Ramos (cell line): Measurements from ENCODE around the gene RPS6KA2.
"Not testable (repeated sequence)": the region's sequence is repeated elsewhere in the genome, so short reads cannot be mapped to it uniquely, and the experiment has no call there.

Experiments
- in situ Hi-C: fragments of 300-500 bp; cut with MboI; formaldehyde crosslinking; loops from one replicate; pipeline ENCODE4 v1.14.3; 2022; ENCODE audit warnings: low sequenced_read_pairs; ENCODE audit not compliant: unreplicated experiment

The RPS6KA2 gene

DNA sequence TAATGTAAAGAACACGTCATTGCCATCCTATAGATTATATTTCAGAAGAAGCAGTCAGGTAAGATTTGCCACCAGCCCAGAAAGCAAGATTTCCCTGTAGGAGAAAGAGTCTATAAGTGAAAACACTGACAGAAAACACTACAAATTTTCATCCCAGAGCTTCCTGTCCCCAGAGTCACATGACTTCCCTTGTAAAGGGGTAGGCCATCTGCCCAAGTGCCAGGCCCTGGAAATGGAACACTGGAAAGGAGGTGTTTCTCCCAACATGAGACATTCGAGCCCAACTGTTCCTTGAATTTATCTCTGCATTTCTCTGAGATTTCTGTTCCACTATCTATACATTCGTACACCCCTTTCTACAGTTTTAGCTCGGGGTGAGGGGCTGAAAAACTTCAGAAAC, 87.5 kb downstream of the RPS6KA2 start:
- in situ Hi-C loops, result no loop called here

DNA sequence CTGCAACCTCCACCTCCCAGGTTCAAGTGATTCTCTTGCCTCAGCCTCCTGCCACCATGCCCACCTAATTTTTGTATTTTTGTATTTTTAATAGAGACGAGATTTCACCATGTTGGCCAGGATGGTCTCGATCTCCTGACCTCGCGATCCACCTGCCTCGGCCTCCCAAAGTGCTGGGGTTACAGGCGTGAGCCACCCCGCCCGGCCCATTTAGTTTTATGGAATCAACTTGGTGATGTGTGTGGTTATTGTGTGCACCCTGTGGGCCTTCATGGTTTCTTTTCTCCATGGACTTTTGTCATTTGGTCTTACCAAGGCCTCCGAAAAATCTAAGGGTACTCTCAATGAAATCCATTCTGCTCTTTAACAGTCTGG, 88.1 kb downstream of the RPS6KA2 start:
- in situ Hi-C loops, result not testable (repeated sequence)

DNA sequence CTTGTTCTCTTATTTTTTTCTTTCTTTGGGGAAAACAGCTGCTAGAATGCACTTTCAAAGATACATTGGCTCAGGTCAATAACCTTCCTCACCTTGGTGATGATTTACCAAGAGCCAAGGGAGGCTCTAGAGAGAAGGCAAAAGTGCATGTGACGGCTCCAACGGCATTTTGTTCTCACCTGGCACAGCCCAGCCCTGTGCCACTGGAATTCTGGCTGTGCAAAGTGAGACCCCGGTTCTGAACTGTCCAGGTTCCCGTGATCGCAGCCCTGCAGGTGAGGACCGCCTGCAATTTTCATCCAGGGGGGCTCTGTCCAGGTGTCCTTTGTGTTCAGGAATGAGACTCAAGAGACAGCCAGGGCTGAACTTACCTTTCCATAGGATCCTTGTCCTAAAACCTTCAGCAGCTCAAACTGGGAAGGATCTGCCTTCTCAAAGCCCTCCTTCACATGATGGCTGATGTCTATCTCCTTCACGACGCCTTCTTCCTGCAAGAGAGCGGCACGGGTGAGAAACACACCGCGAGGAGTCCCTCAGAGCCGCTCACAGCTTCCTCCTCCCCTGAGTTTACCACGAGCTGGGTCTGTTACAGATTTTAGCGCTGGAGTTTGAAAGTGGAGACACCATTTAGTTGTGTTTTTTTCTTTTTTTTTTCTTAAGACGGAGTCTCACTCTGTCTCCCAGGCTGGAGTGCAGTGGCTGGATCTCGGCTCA, 88.6 kb downstream of the RPS6KA2 start:
- in situ Hi-C loops, result no loop called here

DNA sequence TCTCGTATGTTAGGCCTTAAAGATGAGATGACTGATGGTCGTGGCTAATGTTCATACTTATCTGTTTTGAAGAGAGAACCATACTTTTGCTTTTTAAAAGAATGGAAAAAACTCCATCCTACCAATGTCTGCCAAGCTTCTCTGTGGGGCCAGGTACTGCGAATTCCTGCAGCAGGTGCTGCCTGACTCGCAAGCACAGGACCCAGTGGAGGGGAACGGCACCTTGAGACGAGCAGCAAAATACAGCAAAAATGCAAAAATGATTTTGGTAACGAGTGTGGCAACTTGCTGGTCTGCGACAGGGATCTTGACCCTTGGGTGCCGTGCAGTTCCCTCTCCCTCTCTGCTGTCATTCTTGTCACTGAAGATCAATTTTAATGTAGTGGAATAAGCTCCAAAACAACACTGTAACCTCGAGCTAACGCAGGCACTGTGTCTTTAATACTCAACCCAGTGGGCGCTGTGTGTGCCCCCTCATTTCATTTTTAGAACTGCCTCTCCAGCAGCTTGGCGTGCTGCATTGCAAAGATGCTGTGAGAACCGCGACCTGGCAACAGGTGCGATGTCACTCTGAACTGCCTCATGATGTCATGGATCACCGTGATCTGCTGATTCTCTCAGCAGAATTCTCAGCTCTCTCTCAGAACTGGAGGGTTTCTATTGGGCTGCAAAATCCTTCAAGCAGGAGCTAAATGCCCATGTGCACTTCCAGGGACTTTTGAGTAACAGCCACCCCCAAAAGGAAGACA, 92.2 kb downstream of the RPS6KA2 start:
- in situ Hi-C loops, result no loop called here

DNA sequence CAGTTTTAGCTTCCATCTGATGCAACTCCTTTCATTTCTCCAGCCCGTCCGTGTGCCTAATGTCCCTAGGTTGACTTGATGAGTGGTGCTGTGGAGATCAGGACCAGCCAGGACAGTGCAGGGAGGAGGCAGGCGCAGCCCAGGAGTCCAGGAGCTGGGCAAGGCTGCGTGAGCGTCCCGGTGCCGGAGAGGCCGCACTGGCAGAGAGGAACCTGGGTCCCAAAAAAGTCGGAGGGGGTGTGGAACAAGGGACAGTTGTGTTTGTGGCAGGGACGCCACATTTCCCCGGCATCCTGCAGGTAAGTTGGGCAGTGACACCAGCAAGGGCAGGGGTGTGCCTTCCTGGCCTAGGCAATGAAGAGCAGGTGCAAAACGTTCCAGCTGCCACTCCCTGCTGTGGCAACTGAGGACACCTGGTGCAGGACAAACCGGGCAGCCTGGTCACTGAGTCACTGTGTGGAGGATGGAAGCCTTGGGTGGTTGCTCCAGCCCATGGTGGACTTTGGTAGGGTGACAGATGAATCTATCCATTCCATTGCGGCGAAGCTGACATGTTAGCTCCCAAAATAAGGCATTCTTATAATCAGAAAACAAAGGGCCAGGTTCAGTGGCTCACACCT, 93.7 kb downstream of the RPS6KA2 start:
- in situ Hi-C loops, result no loop called here

DNA sequence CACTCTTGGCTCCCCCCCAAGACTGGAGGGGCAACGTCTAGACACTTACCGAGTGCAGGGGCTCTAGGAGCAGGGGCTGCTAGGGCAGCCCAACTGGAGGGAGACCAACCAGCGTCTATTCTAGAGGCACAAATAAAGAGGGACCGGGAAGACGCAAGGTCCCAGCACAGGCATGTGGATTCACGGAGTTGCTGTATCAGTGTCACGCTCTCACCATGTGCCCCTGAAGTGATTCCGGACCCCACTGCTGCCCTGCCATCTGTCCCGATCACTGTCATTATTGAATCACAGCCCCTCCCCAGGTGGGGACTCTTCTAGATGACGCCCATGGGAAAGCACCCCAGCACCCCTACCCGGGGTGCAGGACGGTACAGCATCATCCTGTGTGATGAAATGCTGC, 94.7 kb downstream of the RPS6KA2 start:
- in situ Hi-C loops, result no loop called here

DNA sequence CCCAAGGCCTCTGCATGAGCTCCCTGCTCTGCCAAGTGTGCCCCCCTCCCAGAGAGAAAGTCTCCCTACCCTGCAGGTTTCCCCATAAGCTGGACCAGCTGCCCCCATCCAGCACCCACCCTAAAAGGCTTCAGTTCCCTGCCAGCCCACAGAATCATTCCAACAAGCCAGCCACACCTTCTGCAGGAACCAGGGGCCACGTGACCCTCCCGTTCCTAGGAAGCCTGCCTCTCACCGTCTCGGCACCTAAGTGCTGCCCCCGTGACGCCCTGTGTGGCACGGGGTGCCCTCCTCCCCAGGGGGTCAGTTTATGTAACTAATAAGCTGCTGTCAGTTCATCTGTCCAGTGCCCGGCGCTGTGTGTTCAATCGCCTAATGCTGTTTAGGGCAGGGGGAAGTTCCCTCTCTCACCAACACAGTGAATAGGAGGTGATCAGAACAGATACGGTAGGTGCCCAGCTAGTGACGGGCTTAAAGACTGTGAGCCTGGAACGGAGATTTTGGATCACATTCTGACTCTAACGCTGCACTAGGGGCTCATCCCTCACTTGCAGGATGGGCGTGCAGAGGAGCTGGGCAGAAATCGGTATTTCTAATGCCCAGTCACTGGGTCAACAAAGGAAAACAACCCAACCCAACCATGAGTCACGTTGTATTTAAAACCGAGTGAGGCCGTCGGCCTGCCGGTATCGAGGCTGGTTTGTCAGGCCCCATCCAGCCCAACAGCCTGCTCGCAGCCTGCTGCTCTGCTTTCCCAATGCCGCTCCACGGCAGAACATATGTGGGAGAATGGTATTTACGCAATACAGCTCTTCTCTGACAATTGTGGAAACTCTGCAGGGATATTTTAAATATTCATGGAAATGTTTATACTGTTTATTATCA, 96.6 kb downstream of the RPS6KA2 start:
- in situ Hi-C loops, result no loop called here

DNA sequence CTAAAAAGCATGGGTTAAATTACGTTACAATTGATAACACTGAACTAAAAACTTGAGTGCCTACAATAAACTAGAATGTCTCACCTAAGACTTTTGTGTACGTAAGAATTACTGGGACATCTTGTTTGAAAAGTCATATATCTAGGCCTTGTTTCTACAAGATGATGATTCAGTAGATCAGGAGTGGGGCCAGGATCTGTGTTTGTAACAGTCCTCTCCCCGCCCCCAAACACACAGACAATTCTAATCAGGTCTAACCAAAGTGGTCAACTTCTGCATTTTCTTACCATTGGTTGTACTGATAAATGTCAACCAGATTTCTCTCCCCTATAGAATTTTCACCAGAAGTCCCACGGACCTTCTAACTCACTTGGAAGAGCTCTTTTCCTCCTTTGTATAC, 97.5 kb downstream of the RPS6KA2 start:
- in situ Hi-C loops, result no loop called here

DNA sequence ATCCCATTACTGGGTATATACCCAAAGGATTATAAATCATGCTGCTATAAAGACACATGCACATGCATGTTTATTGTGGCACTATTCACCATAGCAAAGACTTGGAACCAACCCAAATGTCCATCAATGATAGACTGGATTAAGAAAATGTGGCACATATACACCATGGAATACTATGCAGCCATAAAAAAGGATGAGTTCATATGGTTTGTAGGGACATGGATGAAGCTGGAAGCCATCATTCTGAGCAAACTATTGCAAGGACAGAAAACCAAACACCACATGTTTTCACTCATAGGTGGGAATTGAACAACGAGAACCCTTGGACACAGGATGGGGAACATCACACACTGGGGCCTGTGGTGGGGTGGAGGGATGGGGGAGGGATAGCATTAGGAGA, 98.0 kb downstream of the RPS6KA2 start:
- in situ Hi-C loops, result not testable (repeated sequence)

DNA sequence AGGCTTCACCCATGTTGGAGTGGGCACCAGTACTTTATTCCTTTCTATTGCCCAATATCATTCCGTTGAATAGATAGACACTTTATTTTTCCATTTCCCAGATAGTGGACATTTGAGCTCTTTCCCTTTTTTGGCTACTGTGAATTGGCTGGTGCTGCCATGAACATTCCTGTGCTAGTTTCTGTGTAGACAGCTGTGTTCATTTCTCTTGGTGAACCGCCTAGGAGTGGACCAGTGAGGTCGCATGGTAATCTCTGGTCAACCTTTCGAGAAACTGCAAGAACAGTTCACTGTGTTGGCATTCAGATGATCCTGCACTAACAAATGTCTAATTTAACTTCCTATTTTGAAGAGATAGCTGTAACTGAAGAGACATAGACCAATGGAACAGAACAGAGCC, 99.2 kb downstream of the RPS6KA2 start:
- in situ Hi-C loops, result no loop called here

DNA sequence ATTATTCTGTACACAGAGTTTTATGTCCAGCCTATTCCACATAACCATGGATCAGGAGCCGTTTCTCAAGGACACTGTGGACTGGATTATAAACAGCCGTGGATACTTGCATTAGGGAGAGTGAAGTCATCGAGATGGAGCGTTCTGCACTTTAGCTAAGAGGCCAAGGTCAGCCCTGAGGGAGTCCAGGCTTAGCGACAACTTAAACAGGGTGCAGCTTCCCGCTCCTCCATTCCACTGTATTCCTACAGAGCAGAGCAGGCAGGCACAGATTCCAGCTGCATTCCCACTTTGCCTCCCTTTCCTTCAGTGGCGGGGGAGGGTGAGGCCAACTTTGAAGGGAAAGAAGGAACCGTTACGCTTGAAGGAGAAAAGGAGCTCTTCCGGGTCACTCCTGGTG, 100.1 kb downstream of the RPS6KA2 start:
- in situ Hi-C loops, result no loop called here

DNA sequence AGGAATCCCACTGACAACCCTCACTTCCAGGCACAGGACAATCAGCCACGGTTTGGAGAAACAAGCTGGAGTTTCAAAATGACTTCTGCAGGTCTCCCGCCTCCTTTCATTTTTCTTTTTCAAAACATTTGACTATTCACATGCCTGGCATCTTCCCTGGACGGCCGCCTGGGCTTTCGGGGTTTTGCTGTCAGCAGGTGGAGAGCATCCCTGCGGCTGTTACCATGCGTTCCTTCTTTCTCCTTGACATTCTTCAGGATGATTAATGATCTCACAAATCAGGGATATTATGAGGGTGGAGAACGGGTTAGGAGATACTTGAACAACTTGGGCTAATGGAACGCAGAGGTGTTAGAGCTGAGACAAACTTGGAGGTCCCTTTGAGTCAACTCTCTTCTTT, 101.5 kb downstream of the RPS6KA2 start:
- in situ Hi-C loops, result no loop called here

DNA sequence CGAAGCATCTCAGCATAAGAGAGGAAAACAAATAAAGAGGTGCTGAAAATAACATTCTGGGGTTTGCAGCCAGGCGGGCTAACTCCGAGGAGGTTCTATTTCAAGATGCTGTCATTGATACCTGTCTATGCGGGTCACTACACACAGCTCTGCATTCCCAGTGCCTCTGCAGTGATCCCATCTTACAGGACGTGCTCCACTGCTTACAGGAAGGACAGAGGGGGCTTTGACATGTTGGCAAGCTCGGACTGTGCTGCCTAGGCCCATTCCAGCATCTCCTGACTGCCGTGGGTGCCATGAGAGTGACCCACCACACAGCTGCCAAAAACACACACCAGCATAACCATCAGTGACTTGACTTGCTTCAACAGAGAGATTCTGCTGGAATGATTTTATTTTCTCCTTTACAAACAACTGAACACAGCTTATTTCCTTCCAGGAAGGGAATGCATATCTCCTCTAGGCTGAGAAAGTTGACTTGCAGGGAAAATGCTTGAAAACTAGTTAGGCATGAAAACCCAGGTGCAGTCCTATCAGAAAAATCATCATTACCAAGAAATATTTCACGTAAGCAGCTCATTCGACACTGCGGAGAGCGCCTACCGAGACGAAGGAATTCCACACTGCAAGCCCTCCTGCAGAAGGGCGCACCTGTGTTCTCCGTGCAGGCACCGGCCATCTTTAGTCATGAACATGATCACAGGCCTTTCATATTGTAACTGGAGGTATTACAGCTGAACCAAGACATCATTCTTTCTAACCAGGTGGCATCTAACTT, 103.1 kb downstream of the RPS6KA2 start:
- in situ Hi-C loops, result no loop called here

DNA sequence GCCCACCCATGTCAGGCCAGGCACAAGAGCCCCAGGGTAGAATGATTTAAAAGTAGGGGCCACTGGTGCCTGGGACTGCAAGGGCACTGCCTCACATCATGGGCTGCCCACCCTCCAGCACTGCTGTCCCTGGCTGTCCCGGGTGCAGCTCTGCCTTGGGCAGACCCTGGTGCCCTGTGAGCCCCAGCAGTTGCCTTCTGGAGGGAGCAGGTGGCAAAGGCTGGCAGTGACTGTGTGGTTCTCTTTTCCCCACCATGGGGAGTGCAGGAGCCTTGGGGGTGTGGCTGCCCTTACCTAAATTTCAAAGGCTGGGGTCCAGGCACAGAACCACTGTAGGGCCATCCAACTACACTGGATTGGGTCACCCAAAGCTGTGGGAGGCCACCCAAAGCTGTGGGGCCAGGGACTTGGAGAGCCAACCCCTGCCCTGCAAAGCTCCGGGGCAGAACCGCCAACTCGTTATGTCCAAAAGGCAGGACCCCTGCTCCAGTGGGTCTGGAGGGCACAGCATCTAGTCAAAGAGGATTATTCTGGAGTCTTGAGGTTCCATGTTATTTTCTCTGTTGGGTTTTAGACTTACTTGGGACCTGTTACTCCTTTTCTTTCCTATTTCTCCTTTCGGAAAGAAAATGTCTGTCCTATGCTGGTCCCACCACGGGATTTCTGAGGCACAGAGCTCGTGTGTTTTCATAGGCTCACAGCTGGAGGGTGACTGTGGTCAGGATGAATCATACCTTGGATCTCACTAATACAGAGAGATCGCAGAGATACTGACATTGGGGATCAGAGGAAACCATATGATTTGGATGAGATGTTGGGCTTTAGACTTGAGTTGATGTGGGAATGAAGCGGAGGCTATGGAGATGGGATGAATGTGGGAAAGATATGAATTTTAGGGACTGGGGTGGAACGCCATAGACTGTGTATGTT, 105.9 kb downstream of the RPS6KA2 start:
- in situ Hi-C loops, result no loop called here

DNA sequence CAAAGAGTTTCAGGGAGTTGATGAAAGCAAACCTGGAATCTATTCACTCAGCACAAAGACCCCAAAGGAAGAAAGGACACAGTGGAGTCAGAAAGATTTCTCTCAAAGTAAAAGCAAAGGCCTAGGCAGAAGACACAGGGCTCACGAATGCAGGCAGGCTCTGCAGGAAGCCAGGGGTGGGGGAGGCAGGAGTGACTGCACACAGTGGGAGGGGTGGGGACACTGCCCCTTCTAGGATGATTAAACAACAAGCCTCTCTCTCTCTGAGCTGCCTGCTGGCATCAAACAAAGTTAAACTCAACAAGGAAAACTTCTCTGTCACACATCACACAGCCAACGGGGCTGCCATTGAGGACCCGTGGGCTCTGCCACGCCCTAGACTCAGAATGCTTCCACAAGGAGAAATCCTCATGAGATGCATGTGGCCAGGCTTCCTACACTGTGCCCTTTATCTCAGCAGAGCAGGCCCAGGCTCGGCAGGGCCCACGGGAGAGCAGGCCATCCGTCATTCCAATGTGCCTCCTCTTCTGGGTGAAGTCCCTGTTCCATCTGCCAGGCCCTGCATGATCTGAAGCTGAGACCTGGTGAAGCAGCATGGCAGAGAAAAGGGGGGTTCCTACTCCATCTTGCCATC, 110.7 kb downstream of the RPS6KA2 start:
- in situ Hi-C loops, result no loop called here

DNA sequence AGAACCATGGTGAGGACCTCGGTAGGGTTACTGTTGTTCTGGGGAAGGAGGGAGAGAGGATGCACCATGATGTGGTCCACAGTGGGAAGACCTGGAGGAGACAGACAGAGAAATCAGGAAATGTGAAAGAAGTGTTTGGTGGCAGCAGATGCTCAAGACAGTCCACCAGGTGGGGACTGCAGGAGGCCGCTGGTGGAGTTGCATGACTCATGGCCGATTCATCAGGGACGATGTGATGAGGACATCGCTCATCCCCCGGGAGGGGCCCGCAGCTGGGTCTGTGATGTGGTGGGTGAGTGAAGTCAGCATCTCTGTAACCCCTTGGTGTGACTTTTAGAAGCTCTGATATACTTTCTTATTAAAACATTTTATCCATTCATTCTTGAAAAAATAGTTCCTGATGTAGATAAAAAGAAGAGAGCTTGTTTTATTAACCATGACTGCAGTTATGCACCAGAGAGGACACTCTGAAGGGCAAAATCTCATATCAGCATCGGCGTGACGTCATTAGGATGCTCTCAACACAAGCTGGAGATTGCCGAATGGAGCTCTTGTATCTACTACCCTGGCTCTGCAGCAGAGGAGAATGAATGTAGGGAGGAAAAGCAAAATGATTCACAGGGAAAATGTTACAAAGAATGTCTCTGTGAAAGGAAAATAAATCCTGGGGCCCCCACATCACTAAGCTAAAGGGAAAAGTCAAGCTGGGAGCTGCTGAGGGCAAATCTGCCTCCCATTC, 111.8 kb downstream of the RPS6KA2 start:
- in situ Hi-C loops, result no loop called here

DNA sequence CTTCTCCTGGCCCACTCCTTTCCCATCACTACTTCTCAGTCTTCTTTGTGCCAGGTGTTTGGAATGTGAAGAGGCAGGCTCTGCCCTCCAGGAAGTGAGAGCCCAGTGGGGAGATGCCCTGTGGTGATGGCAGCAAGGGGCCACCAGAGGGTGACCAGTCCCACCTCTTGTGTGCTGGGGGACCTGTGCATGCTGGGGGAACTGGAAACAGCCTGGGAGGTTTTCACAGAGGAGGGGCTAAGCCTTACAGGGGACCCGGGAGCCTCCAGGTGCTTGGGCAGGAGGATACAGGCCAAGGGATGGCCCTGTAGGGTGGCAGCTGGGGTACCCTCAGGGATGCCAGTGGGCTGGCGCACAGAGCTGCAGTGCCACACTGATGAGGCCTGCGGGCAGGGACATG, 112.9 kb downstream of the RPS6KA2 start:
- in situ Hi-C loops, result no loop called here

DNA sequence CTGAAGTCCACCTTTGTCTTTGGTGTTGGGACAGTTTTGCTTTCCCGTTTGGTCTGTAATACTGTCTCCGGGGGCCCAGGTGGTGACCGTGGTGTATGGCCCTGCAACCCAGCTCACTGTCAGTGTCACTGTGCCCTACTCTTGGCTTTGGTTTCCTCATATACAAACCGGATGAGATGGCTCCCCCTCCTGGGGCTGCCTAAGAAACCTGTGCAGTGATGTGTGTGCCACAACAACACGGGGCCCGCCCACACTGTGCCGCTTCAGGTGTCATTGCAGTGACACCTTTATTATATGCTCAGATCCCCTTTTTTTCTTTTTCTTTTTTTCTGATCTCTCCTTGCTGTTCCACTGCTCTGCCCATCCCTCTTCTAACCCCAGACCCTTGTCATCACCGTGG, 114.5 kb downstream of the RPS6KA2 start:
- in situ Hi-C loops, result no loop called here
